H9 (cell line): ENCODE data around the gene TMPRSS12. TPM values are rescaled to one million over a fixed set of nuclear protein-coding genes. Genes with fewer than 3 reads are reported as not detected.

ENCODE experiments used
- DNase-seq: peaks from one replicate; pipeline ENCODE4 v3.0.0-alpha.2; 2017
- H2AFZ ChIP-seq: one replicate; pipeline ENCODE4 v1.6.1; 2013; ENCODE audit warnings: mild to moderate bottlenecking, low read length, control low read depth, moderate library complexity
- H2AK5ac ChIP-seq: 2 replicates; pipeline ENCODE4 v1.6.1; 2013; ENCODE audit warnings: low read length, control low read depth, mixed read lengths; ENCODE audit not compliant: insufficient read length
- H2BK120ac ChIP-seq: one replicate; pipeline ENCODE4 v1.6.1; 2013; ENCODE audit warnings: low read depth, mild to moderate bottlenecking, low read length, control low read depth, inconsistent platforms; ENCODE audit not compliant: poor library complexity, severe bottlenecking
- H2BK12ac ChIP-seq: 2 replicates; pipeline ENCODE4 v1.6.1; 2013; ENCODE audit warnings: low read length, control low read depth, mixed read lengths, low read depth; ENCODE audit not compliant: insufficient read length
- H2BK15ac ChIP-seq: 2 replicates; pipeline ENCODE4 v1.6.1; 2013; ENCODE audit warnings: low read depth, low read length, control low read depth
- H2BK20ac ChIP-seq: one replicate; pipeline ENCODE4 v1.6.1; 2013; ENCODE audit warnings: low read depth, mild to moderate bottlenecking, low read length, control low read depth, inconsistent platforms; ENCODE audit not compliant: poor library complexity, severe bottlenecking
- H2BK5ac ChIP-seq: 2 replicates; pipeline ENCODE4 v1.6.1; 2013; ENCODE audit warnings: low read length, control low read depth, mixed read lengths; ENCODE audit not compliant: insufficient read length
- H3K14ac ChIP-seq: 2 replicates; pipeline ENCODE4 v1.6.1; 2013; ENCODE audit warnings: low read length, control low read depth; ENCODE audit not compliant: insufficient read depth
- H3K18ac ChIP-seq: 2 replicates; pipeline ENCODE4 v1.6.1; 2013; ENCODE audit warnings: low read depth, mild to moderate bottlenecking, mixed read lengths, low read length, control low read depth; ENCODE audit not compliant: insufficient read length
- H3K23ac ChIP-seq: 2 replicates; pipeline ENCODE4 v1.6.1; 2013; ENCODE audit warnings: low read length, control low read depth, mixed read lengths, low read depth; ENCODE audit not compliant: insufficient read length
- H3K23me2 ChIP-seq: 2 replicates; pipeline ENCODE4 v1.6.1; 2013; ENCODE audit warnings: low read depth, mild to moderate bottlenecking, mixed read lengths, low read length, control low read depth; ENCODE audit not compliant: insufficient read length, poor library complexity, severe bottlenecking
- H3K27ac ChIP-seq: 2 replicates; pipeline ENCODE4 v1.5.1; 2013; ENCODE audit warnings: low read length, control low read depth, mixed read lengths, low read depth; ENCODE audit not compliant: insufficient read length
- H3K27me3 ChIP-seq: 2 replicates; pipeline ENCODE4 v1.6.1; 2013; ENCODE audit warnings: low read length, control low read depth, inconsistent platforms; ENCODE audit not compliant: insufficient read depth
- H3K4ac ChIP-seq: 2 replicates; pipeline ENCODE4 v1.6.1; 2013; ENCODE audit warnings: low read depth, mild to moderate bottlenecking, control low read depth, inconsistent platforms, low read length, moderate library complexity
- H3K4me1 ChIP-seq: 2 replicates; pipeline ENCODE4 v1.6.1; 2013; ENCODE audit warnings: low read length, control low read depth, inconsistent platforms; ENCODE audit not compliant: insufficient read depth
- H3K4me2 ChIP-seq: 2 replicates; pipeline ENCODE4 v1.6.1; 2013; ENCODE audit warnings: low read length, control low read depth, mixed read lengths; ENCODE audit not compliant: insufficient read length, insufficient read depth
- H3K56ac ChIP-seq: 2 replicates; pipeline ENCODE4 v1.6.1; 2013; ENCODE audit warnings: low read depth, mild to moderate bottlenecking, mixed read lengths, low read length, control low read depth; ENCODE audit not compliant: insufficient read length
- H3K79me1 ChIP-seq: 2 replicates; pipeline ENCODE4 v1.6.1; 2013; ENCODE audit warnings: low read depth, mild to moderate bottlenecking, moderate library complexity, low read length, control low read depth, inconsistent platforms; ENCODE audit not compliant: insufficient read depth, poor library complexity, severe bottlenecking
- H3K79me2 ChIP-seq: 2 replicates; pipeline ENCODE4 v1.6.1; 2013; ENCODE audit warnings: low read length, control low read depth, inconsistent platforms; ENCODE audit not compliant: insufficient read depth
- H3K9ac ChIP-seq: 2 replicates; pipeline ENCODE4 v1.6.1; 2013; ENCODE audit warnings: low read length, control low read depth, mixed read lengths; ENCODE audit not compliant: insufficient read length; ENCODE audit errors: extremely low read depth
- H3K9me3 ChIP-seq: one replicate; pipeline ENCODE4 v1.6.1; 2013; ENCODE audit warnings: low read depth, low read length, inconsistent platforms; ENCODE audit not compliant: control insufficient read depth
- H3T11ph ChIP-seq: one replicate; pipeline ENCODE4 v1.6.1; 2013; ENCODE audit warnings: mild to moderate bottlenecking, low read length, control low read depth, inconsistent platforms
- H4K20me1 ChIP-seq: one replicate; pipeline ENCODE4 v1.6.1; 2013; ENCODE audit not compliant: control insufficient read depth, insufficient read length, insufficient read depth
- H4K5ac ChIP-seq: 2 replicates; pipeline ENCODE4 v1.6.1; 2013; ENCODE audit warnings: low read depth, mild to moderate bottlenecking, mixed read lengths, low read length, control low read depth; ENCODE audit not compliant: insufficient read length
- H4K8ac ChIP-seq: replicated peaks from 2 replicates; pipeline ENCODE4 v1.6.1; 2013; ENCODE audit warnings: low read length, control low read depth, mixed read lengths, low read depth; ENCODE audit not compliant: insufficient read length
- H4K91ac ChIP-seq: 2 replicates; pipeline ENCODE4 v1.6.1; 2013; ENCODE audit warnings: low read depth, mild to moderate bottlenecking, moderate library complexity, mixed read lengths, low read length, control low read depth; ENCODE audit not compliant: insufficient read length
- H3K27ac Mint-ChIP-seq, 3 experiments: 2 replicates in 2 of 3; 3 replicates in 1 of 3; pipeline ENCODE4 v1.8.0; 2020 to 2021; ENCODE audit warnings: mixed read lengths in 3 of 3, mild to moderate bottlenecking in 1 of 3, moderate library complexity in 1 of 3
- H3K27me3 Mint-ChIP-seq: 2 replicates; pipeline ENCODE4 v1.8.0; 2021; ENCODE audit warnings: low read depth, mild to moderate bottlenecking, moderate library complexity, mixed read lengths
- H3K36me3 Mint-ChIP-seq, 3 experiments: 2 replicates in 2 of 3; 3 replicates in 1 of 3; pipeline ENCODE4 v1.8.0; 2020 to 2021; ENCODE audit warnings: low read depth in 3 of 3, mixed read lengths in 3 of 3; ENCODE audit not compliant: insufficient read depth in 1 of 3
- H3K4me1 Mint-ChIP-seq, 2 experiments: 2 replicates each; pipeline ENCODE4 v1.8.0; 2020; ENCODE audit warnings: mixed read lengths in 2 of 2
- H3K4me3 Mint-ChIP-seq, 2 experiments: 2 replicates in 1 of 2; 3 replicates in 1 of 2; pipeline ENCODE4 v1.8.0; 2020 to 2021; ENCODE audit warnings: mild to moderate bottlenecking in 2 of 2, mixed read lengths in 2 of 2, moderate library complexity in 1 of 2
- H3K9me3 Mint-ChIP-seq, 2 experiments: 2 replicates in 1 of 2; 3 replicates in 1 of 2; pipeline ENCODE4 v1.8.0; 2020; ENCODE audit warnings: mild to moderate bottlenecking in 2 of 2, mixed read lengths in 2 of 2, moderate library complexity in 1 of 2
- total RNA-seq: library from RNA; stranded (reverse); gene quantifications from 2 replicates; pipeline ENCODE4 v1.2.1, GENCODE V29; 2021
- TF ChIP-seq, protein P1 (sequence below): fragments of 200-600 bp; sonication (generic); conservative IDR thresholded peaks from 3 replicates; pipeline ENCODE4 v1.8.0; 2021; ENCODE audit warnings: antibody characterized with exemption, mild to moderate bottlenecking

TMPRSS12 gene
- total RNA-seq, 1 experiment from 2014 or later, result not detected

DNA sequence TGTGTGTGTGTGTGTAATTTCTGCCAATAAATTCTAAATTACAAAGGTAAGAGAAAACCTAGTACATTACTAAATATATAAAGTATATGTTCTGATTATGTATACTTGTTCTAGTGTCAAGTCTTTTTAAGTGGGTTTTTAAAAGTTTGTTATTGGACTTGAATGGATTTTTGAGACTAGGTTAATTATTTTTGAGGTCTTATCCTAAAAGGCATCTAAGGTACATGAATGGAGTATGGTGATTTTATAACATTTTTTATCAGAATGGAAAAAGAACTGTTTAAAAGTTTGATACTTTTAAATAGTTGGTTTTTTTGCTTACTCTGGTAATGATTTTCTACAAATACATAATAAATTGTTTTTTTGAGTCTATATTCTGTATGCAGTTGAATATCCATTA is 22.5 kb upstream of the TMPRSS12 start:
- Histone ChIP-seq H4K91ac (no peak overlapping the region), H3K23ac (no peak overlapping the region), H3K14ac (no peak overlapping the region), H3K4ac (no peak overlapping the region), H3K79me1 (no peaks in the 10 kb centered on the region), H3K56ac (no peak overlapping the region), H2AK5ac (no peak overlapping the region), H2BK5ac (no peak overlapping the region), H3K79me2 (no peaks in the 10 kb centered on the region), H3K27ac (no peak overlapping the region), H2BK120ac (no peak overlapping the region), H2BK12ac (no peak overlapping the region), H4K5ac (no peak overlapping the region), H2BK20ac (no peak overlapping the region), H3K9me3 (no peaks in the 10 kb centered on the region), H3K4me1 (no peaks in the 10 kb centered on the region), H3K23me2 (no peaks in the 10 kb centered on the region), H4K8ac (no peak overlapping the region), H3K18ac (no peak overlapping the region), H2AFZ (no peak overlapping the region), H2BK15ac (no peak overlapping the region), H3T11ph (no peak overlapping the region), H3K4me2 (no peak overlapping the region), H4K20me1 (no peaks in the 10 kb centered on the region), H3K9ac (no peak overlapping the region), H3K27me3 (no peaks in the 10 kb centered on the region)
- TF ChIP-seq, protein P1, sequence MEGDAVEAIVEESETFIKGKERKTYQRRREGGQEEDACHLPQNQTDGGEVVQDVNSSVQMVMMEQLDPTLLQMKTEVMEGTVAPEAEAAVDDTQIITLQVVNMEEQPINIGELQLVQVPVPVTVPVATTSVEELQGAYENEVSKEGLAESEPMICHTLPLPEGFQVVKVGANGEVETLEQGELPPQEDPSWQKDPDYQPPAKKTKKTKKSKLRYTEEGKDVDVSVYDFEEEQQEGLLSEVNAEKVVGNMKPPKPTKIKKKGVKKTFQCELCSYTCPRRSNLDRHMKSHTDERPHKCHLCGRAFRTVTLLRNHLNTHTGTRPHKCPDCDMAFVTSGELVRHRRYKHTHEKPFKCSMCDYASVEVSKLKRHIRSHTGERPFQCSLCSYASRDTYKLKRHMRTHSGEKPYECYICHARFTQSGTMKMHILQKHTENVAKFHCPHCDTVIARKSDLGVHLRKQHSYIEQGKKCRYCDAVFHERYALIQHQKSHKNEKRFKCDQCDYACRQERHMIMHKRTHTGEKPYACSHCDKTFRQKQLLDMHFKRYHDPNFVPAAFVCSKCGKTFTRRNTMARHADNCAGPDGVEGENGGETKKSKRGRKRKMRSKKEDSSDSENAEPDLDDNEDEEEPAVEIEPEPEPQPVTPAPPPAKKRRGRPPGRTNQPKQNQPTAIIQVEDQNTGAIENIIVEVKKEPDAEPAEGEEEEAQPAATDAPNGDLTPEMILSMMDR, result no peak
- peaks cover 9 to 40% (median 24%) of the 10 kb centered on the region in 3 experiments for H3K36me3 Mint-ChIP-seq
- 0 out of 4 replicates have a peak, but pooled peaks cover 0 to 3% of the 10 kb centered on the region in 2 experiments for H3K4me1 Mint-ChIP-seq
- H3K27me3 Mint-ChIP-seq, result no peaks in the 10 kb centered on the region
- no peak overlapping the region for H3K4me3 Mint-ChIP-seq
- DNase-seq, result no peak
- no peaks in the 10 kb centered on the region for H3K9me3 Mint-ChIP-seq
- no peak overlapping the region for H3K27ac Mint-ChIP-seq
